HG02840 (cell line): ENCODE data around the gene DLEU7.

Source experiments
- ATAC-seq: cut with Tn5 transposase; IDR thresholded peaks from one replicate; pipeline ENCODE4 v1.9.1; 2021; ENCODE audit warnings: mild to moderate bottlenecking, moderate library complexity, moderate number of reproducible peaks; ENCODE audit not compliant: unreplicated experiment, low FRiP score

The DLEU7 gene

DNA sequence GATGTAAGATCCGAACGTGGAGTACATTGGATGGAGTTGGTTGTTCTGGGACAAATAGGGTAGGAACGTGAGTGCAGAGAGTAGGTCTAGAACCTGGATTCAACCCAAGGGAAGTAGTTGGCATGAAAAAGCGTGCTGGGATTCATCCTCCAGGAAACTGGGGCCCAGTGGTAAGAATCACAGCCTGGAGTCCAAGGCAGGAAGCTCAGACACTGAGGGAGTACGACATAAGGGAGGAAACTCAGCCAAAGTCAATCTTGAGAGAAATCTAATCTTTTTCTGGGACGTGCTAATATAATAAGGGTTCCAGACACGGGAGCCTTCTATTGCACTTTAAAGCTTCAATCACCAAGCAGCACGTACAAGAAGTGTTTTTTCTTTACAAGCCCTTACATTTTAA, 46.4 kb downstream of the DLEU7 start:
- no peak for ATAC-seq

DNA sequence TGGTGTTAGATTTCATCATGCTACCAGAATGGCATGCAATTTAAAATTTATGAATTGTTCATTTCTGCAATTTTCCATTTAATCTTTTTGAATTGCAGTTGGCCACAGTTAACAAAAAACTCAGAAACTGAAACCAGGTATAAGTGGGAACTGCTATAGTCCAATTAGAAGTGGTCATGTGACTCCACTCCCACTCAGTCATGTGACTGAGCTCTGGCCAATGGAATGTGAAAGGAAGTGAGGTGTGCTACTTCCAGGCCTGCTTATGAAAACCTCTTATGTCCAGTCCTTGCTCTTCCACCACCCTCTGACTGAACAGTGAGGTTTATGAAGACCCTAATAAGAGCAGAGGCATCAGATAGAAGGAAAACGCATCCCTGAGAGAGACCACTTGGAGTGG, 47.0 kb downstream of the DLEU7 start:
- ATAC-seq: no peak

DNA sequence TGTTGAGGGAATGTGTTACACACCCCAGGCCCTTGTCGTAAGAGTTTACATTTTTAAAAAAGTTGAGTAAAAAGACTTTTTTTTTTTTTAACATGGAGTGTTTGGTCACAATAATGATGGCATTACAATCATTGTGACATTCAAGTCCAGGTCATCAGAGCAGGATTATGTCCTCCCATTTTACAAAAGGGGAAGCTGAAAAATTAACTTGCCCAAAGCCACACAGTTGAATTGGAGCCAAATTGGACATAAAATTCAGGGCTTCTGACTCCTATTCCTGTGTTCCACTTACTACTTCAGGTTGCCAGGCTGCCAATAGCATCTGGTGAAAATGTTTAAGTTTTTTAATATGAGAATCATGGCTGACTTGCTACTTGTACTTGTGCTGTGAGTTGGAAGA, 49.3 kb downstream of the DLEU7 start:
- no peak for ATAC-seq

DNA sequence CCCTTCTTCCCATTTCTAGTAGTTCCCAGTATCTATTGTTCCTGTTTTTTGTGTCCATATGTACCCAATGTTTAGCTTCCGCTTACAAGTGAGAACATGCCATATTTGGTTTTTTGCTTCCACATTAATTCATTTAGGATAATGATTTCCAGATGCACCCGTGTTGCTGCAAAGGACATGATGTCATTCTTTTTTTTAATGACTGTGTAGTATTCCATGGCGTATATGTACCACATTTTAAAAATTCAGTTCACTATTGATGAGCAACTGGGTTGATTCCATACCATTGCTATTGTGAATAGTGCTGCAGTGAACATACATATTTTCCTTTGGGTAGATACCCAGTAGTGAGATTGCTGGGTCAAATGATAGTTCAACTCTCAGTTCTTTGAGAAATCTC, 50.5 kb downstream of the DLEU7 start:
- no peak for ATAC-seq

DNA sequence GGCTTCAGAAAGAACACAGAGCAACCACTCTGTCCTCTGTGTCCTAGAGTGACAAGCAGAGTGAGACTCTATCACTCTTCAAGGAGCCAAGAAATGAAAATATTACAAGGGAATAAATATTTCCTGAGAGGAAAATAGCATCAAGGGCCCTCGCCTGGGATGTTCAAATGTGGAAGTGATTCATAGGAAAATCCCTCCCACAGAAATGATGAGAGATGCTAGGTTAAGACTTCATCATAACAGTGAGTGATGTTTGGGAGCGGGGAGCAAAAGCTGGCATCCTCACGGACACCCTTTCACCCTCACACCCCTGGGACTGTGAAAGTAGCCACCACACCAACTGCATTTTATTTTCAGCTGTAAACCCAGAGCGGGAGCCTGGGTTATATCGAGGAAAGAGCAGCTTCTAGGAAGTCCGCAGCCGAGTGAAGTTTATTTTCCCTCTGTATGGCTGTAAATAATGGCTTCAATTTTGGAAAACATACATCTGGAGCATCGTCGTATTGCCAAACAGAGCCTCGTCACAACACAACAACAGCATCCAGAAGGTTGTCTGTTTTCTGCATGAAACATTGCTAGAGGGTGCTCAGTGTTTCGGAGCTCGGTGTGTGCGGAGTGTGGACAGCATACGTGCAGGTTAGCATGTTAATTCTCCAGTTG, 54.8 kb downstream of the DLEU7 start:
- no peak for ATAC-seq

DNA sequence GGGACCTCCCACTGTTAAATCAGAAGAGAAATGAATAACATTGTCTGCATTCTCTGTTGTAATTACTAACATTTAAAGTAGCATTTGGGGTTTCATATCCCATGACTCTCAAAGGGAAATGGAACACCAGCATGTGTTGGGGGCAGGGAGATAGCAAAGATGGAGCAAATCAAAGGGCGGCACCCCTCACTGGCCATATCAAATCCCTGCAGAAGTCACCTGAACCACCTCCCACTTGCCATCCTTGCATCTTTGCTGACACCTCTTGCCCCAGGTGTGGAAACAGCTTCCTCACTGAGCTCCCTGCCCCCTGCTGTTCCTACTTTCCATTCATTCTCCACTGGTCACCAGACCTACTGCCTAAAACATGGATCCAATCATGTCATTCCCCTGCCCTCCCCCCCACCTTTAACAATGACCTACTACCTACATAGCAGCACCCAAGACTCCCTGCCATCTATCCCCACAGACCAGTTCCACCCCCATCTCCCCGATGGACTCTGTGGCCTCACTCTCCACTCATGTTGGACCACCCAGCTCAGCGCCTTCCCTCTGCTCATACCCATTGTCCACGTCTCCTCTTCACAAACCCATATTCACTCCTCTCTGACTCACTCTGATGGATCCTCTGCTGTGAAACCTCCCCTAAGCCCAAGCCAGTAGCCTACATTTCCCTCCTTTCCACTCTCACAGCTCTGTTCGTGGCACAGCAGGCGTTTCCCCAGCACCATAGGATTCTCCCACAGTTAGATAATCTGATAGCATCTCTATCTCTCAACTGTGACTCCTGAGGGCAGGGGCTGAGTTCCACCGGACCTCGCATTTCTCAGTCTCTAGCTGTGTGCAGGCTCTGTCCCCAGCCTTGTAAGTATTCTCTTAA, 55.9 kb downstream of the DLEU7 start:
- ATAC-seq: no peak

DNA sequence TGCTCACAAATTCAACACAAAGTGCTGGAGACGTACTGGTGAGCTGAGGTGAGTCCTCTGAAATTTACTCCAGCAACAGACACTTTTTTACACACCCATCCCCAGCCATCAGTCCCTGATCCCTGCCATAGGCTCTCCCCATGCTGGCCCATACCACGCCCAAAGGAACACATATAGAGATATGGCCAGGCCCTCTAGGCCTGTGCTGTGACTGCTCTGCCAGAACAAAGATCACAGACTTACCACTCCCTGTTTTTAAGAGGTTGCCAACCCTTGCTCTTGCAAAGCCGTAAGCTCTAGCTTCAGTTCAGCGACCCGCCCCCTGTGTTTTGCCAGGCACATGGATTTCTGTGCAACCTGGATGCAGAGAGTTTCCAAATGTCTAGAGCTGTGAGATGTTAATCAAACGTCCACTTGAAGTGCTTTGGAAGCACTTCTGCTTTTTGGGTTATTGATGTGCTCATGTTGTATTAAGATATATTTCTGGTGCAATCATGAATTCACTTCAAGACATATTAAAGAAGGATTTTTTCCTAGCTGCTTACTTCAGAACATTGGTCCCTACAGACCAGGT, 59.7 kb downstream of the DLEU7 start:
- ATAC-seq: no peak

DNA sequence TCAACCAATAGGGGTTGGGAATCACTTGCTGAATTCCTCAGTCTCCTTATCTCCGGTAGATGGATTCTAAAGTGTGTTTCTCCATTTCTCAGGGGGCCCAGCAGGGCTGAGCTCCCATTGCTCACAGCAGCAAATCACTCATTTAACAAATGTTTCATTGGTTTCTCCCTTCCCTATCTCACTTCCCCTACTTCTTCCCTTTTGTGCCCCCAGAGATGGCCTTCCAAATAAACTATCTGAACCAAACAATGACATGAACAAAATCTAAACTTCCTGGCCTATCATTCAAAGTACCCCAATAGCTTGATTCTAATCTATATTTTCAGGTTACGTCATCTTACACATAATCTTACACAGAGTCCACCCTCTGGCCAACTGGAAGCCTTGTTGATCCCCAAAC, 60.4 kb downstream of the DLEU7 start:
- no peak for ATAC-seq

DNA sequence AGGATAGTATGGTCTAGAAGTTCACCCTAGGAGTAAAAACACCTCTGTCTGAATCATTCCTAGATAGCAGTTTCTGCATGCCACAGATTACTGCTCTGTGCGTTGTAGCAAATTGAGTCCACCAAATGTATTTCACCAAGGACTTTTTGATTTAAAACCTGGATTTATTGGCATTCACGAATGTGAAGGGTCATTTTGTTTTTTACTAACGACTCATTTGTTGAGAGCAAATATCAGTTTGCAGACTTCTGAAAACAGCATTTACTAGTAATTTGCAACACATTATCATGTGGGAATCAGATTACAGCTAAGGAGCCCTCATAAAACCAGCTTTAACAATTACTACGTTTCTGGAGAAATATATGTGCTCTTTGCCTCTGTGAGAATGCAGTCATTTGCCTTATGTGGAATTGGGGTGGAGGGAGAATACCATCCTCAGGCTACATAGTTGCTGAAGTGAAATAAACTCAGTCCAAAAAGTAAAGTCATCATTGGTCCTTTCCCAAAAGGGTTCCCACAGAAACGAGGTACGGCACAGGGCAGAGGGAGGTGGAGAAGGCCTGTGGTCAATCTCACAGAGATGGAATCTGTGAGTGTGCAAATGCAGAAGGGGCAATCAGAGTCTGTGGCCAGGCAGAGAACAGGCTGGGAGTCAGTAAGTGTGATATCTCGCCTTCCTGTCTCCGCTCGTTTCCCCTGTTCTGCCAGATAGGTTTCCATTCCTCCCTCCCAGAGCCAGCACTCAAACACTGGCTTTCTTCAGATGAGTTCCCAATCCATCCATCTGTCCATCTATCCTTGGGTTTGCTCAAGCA, 63.1 kb downstream of the DLEU7 start:
- ATAC-seq: no peak

DNA sequence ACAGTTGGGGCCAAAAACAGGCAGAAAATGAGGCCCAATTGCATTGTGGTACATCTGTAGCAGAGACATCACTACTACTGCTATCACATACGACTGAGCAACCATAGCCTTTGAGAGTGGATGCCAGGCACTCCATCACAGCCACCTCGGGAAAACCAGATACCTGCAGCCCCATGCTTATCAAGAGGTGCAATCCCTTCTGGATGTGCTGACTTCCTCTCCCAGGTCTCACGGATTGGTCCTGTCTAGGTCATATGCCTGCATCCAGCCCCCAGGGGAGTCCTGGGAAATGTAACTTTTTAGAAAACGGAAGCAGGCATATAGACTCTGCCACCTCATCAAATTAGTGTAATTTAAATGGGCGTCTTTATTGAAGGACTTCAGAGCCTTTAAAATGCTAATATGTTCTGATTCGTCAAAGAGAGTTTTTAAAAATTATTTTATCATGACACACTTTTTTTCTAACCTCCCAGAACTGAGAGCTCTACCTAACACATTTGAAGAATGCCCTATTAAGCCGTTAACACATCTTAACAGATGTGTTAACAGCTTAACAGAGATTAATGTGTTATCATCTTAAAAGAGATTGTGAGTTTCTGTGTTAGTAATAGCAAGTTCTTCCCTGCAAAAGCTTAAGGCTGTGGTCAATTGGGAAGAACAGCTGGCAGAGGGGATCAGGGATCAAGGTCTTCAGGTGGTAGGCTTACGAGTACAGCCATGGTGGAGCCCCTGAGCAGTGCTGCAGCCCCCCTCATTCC, 63.9 kb downstream of the DLEU7 start:
- ATAC-seq: no peak
